Calu3 (cell line): ENCODE results near the gene NKX3-2. TPM values are rescaled to one million over a fixed set of nuclear protein-coding genes. Genes with fewer than 3 reads are reported as not detected.

ENCODE experiments used
- BruUV-seq: library from RNA; stranded (reverse); fragments of 400-500 nt; replicated peaks from 2 replicates; lab custom pipeline; 2021; lab: Mats Ljungman, UMichigan
- CTCF ChIA-PET: fragments of 300-600 bp; sonication (Branson Sonifier 250); formaldehyde crosslinking; loops from one replicate; lab custom pipeline; 2022; ENCODE audit warnings: antibody characterized with exemption; lab: Charles Lee
- DNase-seq: peaks from one replicate; pipeline ENCODE4 v3.0.0; 2022
- H3K27ac Mint-ChIP-seq: one replicate; pipeline ENCODE4 v1.8.0; 2022; ENCODE audit warnings: mixed read lengths; ENCODE audit not compliant: unreplicated experiment
- H3K27me3 Mint-ChIP-seq: one replicate; pipeline ENCODE4 v1.8.0; 2022; ENCODE audit warnings: mixed read lengths; ENCODE audit not compliant: unreplicated experiment
- H3K36me3 Mint-ChIP-seq: one replicate; pipeline ENCODE4 v1.8.0; 2022; ENCODE audit warnings: mild to moderate bottlenecking, moderate library complexity, mixed read lengths; ENCODE audit not compliant: insufficient read depth, unreplicated experiment
- H3K4me1 Mint-ChIP-seq: one replicate; pipeline ENCODE4 v1.8.0; 2022; ENCODE audit warnings: mild to moderate bottlenecking, low read depth, mixed read lengths; ENCODE audit not compliant: unreplicated experiment
- H3K4me3 Mint-ChIP-seq: one replicate; pipeline ENCODE4 v1.8.0; 2022; ENCODE audit warnings: mild to moderate bottlenecking, low read depth, moderate library complexity, mixed read lengths; ENCODE audit not compliant: unreplicated experiment
- H3K9me3 Mint-ChIP-seq: one replicate; pipeline ENCODE4 v1.8.0; 2022; ENCODE audit warnings: low read depth, mixed read lengths; ENCODE audit not compliant: unreplicated experiment
- intact Hi-C: fragments of 100-400 bp; cut with micrococcal nuclease; formaldehyde crosslinking; loops from one replicate; pipeline ENCODE4 v1.10.0; 2022; ENCODE audit not compliant: unreplicated experiment
- total RNA-seq: library from RNA; stranded (reverse); gene quantifications from 2 replicates; pipeline ENCODE4 v1.2.3, GENCODE V29; 2022
- TF ChIP-seq, protein P1 (sequence below): fragments of 200-600 bp; IDR thresholded peaks from one replicate; pipeline ENCODE4 v1.8.0; 2022; ENCODE audit warnings: antibody characterized with exemption; ENCODE audit not compliant: unreplicated experiment

The NKX3-2 gene
- total RNA-seq, 1 experiment from 2014 or later = not detected

DNA sequence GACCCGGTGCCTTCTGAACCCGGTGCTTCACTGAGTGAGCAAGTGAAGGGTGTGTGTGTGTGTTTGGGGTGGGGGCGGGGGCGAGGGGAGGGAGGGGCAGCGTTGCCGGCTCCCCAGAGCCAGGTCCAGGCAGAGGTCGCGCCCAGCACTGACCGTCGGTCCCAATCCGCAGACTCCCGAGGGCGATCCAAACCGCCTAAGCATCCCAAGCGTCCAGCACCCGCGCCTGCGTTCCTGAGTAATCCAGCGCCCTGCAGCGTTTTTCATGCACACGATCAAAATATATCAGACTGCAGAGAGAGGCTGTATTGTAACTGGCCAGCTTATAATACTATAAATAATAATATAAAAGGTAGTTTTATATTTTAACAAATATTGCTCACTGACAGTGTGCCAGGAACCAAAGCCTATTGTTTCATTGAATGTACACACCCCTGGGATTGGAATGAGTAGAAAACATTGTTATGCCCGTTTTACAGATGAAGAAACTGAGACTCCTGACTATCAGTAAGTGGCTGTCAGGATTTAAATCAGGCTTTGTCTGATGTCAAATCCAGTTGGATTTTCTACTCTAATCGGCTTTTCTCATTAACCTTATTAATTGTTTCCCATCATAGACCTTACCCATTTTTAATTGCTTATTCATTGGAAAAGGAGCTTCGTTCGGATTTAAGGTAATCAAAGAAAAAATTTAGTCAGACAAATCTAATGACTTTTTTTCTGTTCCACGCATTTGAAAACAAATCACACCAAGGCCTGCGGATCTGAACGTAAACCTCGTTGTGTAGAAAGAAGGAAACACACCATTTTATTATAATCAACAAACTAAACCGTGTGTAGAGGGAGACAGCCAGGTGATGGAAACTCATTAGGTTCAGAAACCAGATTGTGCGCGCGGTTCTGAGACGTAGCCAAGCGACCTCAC lies 4.0 kb upstream of the NKX3-2 start:
- Mint-ChIP-seq H3K9me3 (no peaks in the 10 kb centered on the region), H3K27ac (no peak overlapping the region), H3K36me3 (peaks cover 18% of the 10 kb centered on the region), H3K4me3 (peak overlapping the region; percentile 59), H3K4me1 (no peaks in the 10 kb centered on the region), H3K27me3 (peaks cover 31% of the 10 kb centered on the region)
- CTCF ChIA-PET = interaction anchor here (0.7 kb wide), 1 partner anchor 1922 kb away, joined by 3 read pairs; the partner anchor contains the start of gene CC2D2A
- TF ChIP-seq, protein P1, sequence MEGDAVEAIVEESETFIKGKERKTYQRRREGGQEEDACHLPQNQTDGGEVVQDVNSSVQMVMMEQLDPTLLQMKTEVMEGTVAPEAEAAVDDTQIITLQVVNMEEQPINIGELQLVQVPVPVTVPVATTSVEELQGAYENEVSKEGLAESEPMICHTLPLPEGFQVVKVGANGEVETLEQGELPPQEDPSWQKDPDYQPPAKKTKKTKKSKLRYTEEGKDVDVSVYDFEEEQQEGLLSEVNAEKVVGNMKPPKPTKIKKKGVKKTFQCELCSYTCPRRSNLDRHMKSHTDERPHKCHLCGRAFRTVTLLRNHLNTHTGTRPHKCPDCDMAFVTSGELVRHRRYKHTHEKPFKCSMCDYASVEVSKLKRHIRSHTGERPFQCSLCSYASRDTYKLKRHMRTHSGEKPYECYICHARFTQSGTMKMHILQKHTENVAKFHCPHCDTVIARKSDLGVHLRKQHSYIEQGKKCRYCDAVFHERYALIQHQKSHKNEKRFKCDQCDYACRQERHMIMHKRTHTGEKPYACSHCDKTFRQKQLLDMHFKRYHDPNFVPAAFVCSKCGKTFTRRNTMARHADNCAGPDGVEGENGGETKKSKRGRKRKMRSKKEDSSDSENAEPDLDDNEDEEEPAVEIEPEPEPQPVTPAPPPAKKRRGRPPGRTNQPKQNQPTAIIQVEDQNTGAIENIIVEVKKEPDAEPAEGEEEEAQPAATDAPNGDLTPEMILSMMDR = no peak
- no peak for DNase-seq
- no TSS peak for BruUV-seq
- intact Hi-C loops = loop anchor here (2.0 to 5.0 kb wide), 3 partner anchors 66 to 871 kb away; partner anchors contain the start of gene RAB28

DNA sequence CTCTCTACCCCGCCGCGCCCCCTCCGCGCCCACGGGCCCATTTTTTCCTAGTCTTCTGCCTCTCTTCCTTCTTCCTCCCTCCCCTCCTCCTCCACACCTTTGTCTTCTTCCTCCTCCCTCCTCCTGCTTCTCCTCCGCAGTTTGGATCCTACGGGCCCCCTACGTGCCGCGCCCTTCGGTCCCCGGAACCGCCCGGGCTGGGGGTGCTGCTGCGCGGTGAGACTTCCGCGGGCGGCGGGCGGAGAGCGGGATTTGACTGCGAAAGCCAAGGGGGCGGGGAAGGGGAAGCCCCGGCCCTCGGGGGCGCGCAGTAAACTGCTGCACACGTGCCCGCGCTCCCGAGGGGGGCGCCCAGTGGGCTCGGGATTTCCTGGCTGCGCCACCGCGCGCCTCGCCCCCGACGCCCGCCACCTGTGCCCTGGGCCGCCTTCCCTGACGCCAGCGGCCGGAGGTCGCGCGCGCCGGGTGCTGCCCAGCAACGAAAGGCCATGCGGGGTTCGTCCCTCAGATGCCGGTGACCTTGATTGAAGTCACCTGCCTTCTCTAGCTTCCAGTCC lies 3.3 kb upstream of the NKX3-2 start:
- Mint-ChIP-seq H3K27me3 (peaks cover 31% of the 10 kb centered on the region), H3K4me3 (peak overlapping the region; percentile 58), H3K9me3 (no peaks in the 10 kb centered on the region), H3K27ac (no peak overlapping the region), H3K36me3 (peaks cover 18% of the 10 kb centered on the region), H3K4me1 (no peaks in the 10 kb centered on the region)
- no TSS peak for BruUV-seq
- CTCF ChIA-PET = no interaction called here
- TF ChIP-seq, protein P1 = no peak
- peak; percentile 33 for DNase-seq
- intact Hi-C loops = loop anchor here (2.0 to 5.0 kb wide), 3 partner anchors 65 to 870 kb away; partner anchors contain the start of gene RAB28

DNA sequence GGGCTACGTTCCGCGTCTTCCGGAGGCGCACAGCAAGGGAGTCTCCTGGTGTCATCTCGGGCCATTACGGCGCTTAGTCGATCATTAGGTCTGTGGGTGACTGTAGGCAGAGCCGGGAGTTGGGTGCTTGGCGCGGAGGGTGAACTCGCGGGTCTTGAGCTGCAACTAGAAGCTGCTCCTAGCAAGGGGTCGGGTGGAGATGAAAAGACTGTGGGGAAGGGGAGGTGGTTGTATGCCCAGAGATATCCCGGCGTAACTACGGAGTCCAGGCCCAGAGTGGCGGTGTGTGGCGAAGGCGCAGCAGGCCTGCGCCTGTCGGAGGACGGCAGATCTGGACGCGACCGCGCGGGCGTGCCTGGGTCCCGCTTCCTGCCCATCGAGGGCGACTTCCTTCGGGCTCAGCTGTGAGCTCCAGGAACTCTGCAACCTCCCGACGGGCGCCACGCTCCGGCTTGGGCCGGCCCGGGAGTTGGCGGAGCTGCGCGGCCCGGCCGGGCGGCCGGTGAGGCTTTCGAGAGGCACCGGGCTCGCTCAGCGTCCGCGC lies 2.7 kb upstream of the NKX3-2 start:
- H3K36me3 Mint-ChIP-seq = peaks cover 18% of the 10 kb centered on the region
- no peak overlapping the region for H3K27ac Mint-ChIP-seq
- H3K4me1 Mint-ChIP-seq = no peaks in the 10 kb centered on the region
- intact Hi-C loops = loop anchor here (5.0 kb wide), 2 partner anchors 65 to 870 kb away; partner anchors contain the start of gene RAB28
- BruUV-seq = no TSS peak
- DNase-seq = no peak
- TF ChIP-seq, protein P1 = no peak
- no peaks in the 10 kb centered on the region for H3K9me3 Mint-ChIP-seq
- CTCF ChIA-PET = no interaction called here
- H3K4me3 Mint-ChIP-seq = peak overlapping the region; percentile 58
- H3K27me3 Mint-ChIP-seq = peaks cover 28% of the 10 kb centered on the region

DNA sequence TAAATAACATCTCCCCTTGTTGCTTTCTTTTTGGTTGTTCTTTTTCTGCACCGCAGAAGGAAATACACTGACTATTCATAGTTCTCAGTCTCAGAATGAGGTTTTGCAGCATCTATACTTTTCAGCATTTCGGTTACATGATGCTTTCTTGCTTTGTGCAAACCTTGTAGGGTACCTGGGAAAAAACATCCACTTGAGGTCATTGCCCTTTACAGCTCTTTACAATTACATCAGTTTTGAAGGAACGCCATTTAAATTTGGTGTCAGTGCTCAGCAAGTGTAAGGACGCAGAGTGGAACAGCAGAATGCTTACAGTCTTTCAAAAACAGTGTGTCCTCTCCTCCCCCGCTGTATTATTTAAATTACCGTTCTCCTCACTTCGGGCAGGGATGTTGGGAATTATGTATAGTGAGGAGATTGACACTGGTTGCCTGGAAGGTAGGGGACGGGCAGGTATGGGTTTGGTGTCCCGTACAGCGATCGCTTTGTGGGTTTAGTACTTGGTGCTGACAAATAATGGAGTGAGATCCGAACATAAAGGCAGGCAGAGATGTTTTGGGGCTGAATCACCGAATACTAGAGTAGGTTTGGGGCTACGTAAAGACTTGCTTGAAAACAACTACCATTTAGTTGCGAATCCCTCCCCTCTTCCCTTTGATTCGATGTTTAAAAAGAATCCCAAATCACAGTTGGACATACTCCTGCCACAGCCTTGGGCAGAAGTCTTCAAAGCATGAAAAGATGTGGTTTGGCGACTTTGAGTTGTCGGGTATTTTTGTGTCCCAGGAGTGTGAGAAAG lies 2.0 kb upstream of the NKX3-2 start:
- no TSS peak for BruUV-seq
- CTCF ChIA-PET = no interaction called here
- H3K4me3 Mint-ChIP-seq = peak overlapping the region; percentile 58
- H3K27ac Mint-ChIP-seq = no peak overlapping the region
- H3K4me1 Mint-ChIP-seq = no peaks in the 10 kb centered on the region
- no peak for DNase-seq
- intact Hi-C loops = loop anchor here (5.0 kb wide), 2 partner anchors 64 to 869 kb away; partner anchors contain the start of gene RAB28
- TF ChIP-seq, protein P1 = no peak
- H3K36me3 Mint-ChIP-seq = peaks cover 18% of the 10 kb centered on the region
- no peaks in the 10 kb centered on the region for H3K9me3 Mint-ChIP-seq
- peaks cover 21% of the 10 kb centered on the region for H3K27me3 Mint-ChIP-seq
